H9 (cell line): ENCODE measurements around the gene CYRIA. TPM values are rescaled to one million over a fixed set of nuclear protein-coding genes. Genes with fewer than 3 reads are reported as not detected.

Experiments used
- DNase-seq: peaks from one replicate; pipeline ENCODE4 v3.0.0-alpha.2; 2017
- H2AFZ ChIP-seq: one replicate; pipeline ENCODE4 v1.6.1; 2013; ENCODE audit warnings: mild to moderate bottlenecking, low read length, control low read depth, moderate library complexity
- H2AK5ac ChIP-seq: 2 replicates; pipeline ENCODE4 v1.6.1; 2013; ENCODE audit warnings: low read length, control low read depth, mixed read lengths; ENCODE audit not compliant: insufficient read length
- H2BK120ac ChIP-seq: one replicate; pipeline ENCODE4 v1.6.1; 2013; ENCODE audit warnings: low read depth, mild to moderate bottlenecking, low read length, control low read depth, inconsistent platforms; ENCODE audit not compliant: poor library complexity, severe bottlenecking
- H2BK12ac ChIP-seq: 2 replicates; pipeline ENCODE4 v1.6.1; 2013; ENCODE audit warnings: low read length, control low read depth, mixed read lengths, low read depth; ENCODE audit not compliant: insufficient read length
- H2BK15ac ChIP-seq: 2 replicates; pipeline ENCODE4 v1.6.1; 2013; ENCODE audit warnings: low read depth, low read length, control low read depth
- H2BK20ac ChIP-seq: one replicate; pipeline ENCODE4 v1.6.1; 2013; ENCODE audit warnings: low read depth, mild to moderate bottlenecking, low read length, control low read depth, inconsistent platforms; ENCODE audit not compliant: poor library complexity, severe bottlenecking
- H2BK5ac ChIP-seq: 2 replicates; pipeline ENCODE4 v1.6.1; 2013; ENCODE audit warnings: low read length, control low read depth, mixed read lengths; ENCODE audit not compliant: insufficient read length
- H3K14ac ChIP-seq: 2 replicates; pipeline ENCODE4 v1.6.1; 2013; ENCODE audit warnings: low read length, control low read depth; ENCODE audit not compliant: insufficient read depth
- H3K18ac ChIP-seq: 2 replicates; pipeline ENCODE4 v1.6.1; 2013; ENCODE audit warnings: low read depth, mild to moderate bottlenecking, mixed read lengths, low read length, control low read depth; ENCODE audit not compliant: insufficient read length
- H3K23ac ChIP-seq: 2 replicates; pipeline ENCODE4 v1.6.1; 2013; ENCODE audit warnings: low read length, control low read depth, mixed read lengths, low read depth; ENCODE audit not compliant: insufficient read length
- H3K23me2 ChIP-seq: 2 replicates; pipeline ENCODE4 v1.6.1; 2013; ENCODE audit warnings: low read depth, mild to moderate bottlenecking, mixed read lengths, low read length, control low read depth; ENCODE audit not compliant: insufficient read length, poor library complexity, severe bottlenecking
- H3K27ac ChIP-seq: 2 replicates; pipeline ENCODE4 v1.5.1; 2013; ENCODE audit warnings: low read length, control low read depth, mixed read lengths, low read depth; ENCODE audit not compliant: insufficient read length
- H3K27me3 ChIP-seq: 2 replicates; pipeline ENCODE4 v1.6.1; 2013; ENCODE audit warnings: low read length, control low read depth, inconsistent platforms; ENCODE audit not compliant: insufficient read depth
- H3K4ac ChIP-seq: 2 replicates; pipeline ENCODE4 v1.6.1; 2013; ENCODE audit warnings: low read depth, mild to moderate bottlenecking, control low read depth, inconsistent platforms, low read length, moderate library complexity
- H3K4me1 ChIP-seq: 2 replicates; pipeline ENCODE4 v1.6.1; 2013; ENCODE audit warnings: low read length, control low read depth, inconsistent platforms; ENCODE audit not compliant: insufficient read depth
- H3K4me2 ChIP-seq: 2 replicates; pipeline ENCODE4 v1.6.1; 2013; ENCODE audit warnings: low read length, control low read depth, mixed read lengths; ENCODE audit not compliant: insufficient read length, insufficient read depth
- H3K56ac ChIP-seq: 2 replicates; pipeline ENCODE4 v1.6.1; 2013; ENCODE audit warnings: low read depth, mild to moderate bottlenecking, mixed read lengths, low read length, control low read depth; ENCODE audit not compliant: insufficient read length
- H3K79me1 ChIP-seq: 2 replicates; pipeline ENCODE4 v1.6.1; 2013; ENCODE audit warnings: low read depth, mild to moderate bottlenecking, moderate library complexity, low read length, control low read depth, inconsistent platforms; ENCODE audit not compliant: insufficient read depth, poor library complexity, severe bottlenecking
- H3K79me2 ChIP-seq: 2 replicates; pipeline ENCODE4 v1.6.1; 2013; ENCODE audit warnings: low read length, control low read depth, inconsistent platforms; ENCODE audit not compliant: insufficient read depth
- H3K9ac ChIP-seq: 2 replicates; pipeline ENCODE4 v1.6.1; 2013; ENCODE audit warnings: low read length, control low read depth, mixed read lengths; ENCODE audit not compliant: insufficient read length; ENCODE audit errors: extremely low read depth
- H3K9me3 ChIP-seq: one replicate; pipeline ENCODE4 v1.6.1; 2013; ENCODE audit warnings: low read depth, low read length, inconsistent platforms; ENCODE audit not compliant: control insufficient read depth
- H3T11ph ChIP-seq: one replicate; pipeline ENCODE4 v1.6.1; 2013; ENCODE audit warnings: mild to moderate bottlenecking, low read length, control low read depth, inconsistent platforms
- H4K20me1 ChIP-seq: one replicate; pipeline ENCODE4 v1.6.1; 2013; ENCODE audit not compliant: control insufficient read depth, insufficient read length, insufficient read depth
- H4K5ac ChIP-seq: 2 replicates; pipeline ENCODE4 v1.6.1; 2013; ENCODE audit warnings: low read depth, mild to moderate bottlenecking, mixed read lengths, low read length, control low read depth; ENCODE audit not compliant: insufficient read length
- H4K8ac ChIP-seq: replicated peaks from 2 replicates; pipeline ENCODE4 v1.6.1; 2013; ENCODE audit warnings: low read length, control low read depth, mixed read lengths, low read depth; ENCODE audit not compliant: insufficient read length
- H4K91ac ChIP-seq: 2 replicates; pipeline ENCODE4 v1.6.1; 2013; ENCODE audit warnings: low read depth, mild to moderate bottlenecking, moderate library complexity, mixed read lengths, low read length, control low read depth; ENCODE audit not compliant: insufficient read length
- H3K27ac Mint-ChIP-seq, 3 experiments: 2 replicates in 2 of 3; 3 replicates in 1 of 3; pipeline ENCODE4 v1.8.0; 2020 to 2021; ENCODE audit warnings: mixed read lengths in 3 of 3, mild to moderate bottlenecking in 1 of 3, moderate library complexity in 1 of 3
- H3K27me3 Mint-ChIP-seq: 2 replicates; pipeline ENCODE4 v1.8.0; 2021; ENCODE audit warnings: low read depth, mild to moderate bottlenecking, moderate library complexity, mixed read lengths
- H3K36me3 Mint-ChIP-seq, 3 experiments: 2 replicates in 2 of 3; 3 replicates in 1 of 3; pipeline ENCODE4 v1.8.0; 2020 to 2021; ENCODE audit warnings: low read depth in 3 of 3, mixed read lengths in 3 of 3; ENCODE audit not compliant: insufficient read depth in 1 of 3
- H3K4me1 Mint-ChIP-seq, 2 experiments: 2 replicates each; pipeline ENCODE4 v1.8.0; 2020; ENCODE audit warnings: mixed read lengths in 2 of 2
- H3K4me3 Mint-ChIP-seq, 2 experiments: 2 replicates in 1 of 2; 3 replicates in 1 of 2; pipeline ENCODE4 v1.8.0; 2020 to 2021; ENCODE audit warnings: mild to moderate bottlenecking in 2 of 2, mixed read lengths in 2 of 2, moderate library complexity in 1 of 2
- H3K9me3 Mint-ChIP-seq, 2 experiments: 2 replicates in 1 of 2; 3 replicates in 1 of 2; pipeline ENCODE4 v1.8.0; 2020; ENCODE audit warnings: mild to moderate bottlenecking in 2 of 2, mixed read lengths in 2 of 2, moderate library complexity in 1 of 2
- CTCF ChIP-seq: fragments of 200-600 bp; sonication (generic); conservative IDR thresholded peaks from 3 replicates; pipeline ENCODE4 v1.8.0; 2021; ENCODE audit warnings: antibody characterized with exemption, mild to moderate bottlenecking
- WGBS: extraction: QIAGEN DNeasy Blood & Tissue Kit; methylation state at CpG from one replicate; pipeline ENCODE4 v1.1.7; 2013; ENCODE audit warnings: missing lambda C conversion rate, low lambda C conversion rate, mixed read lengths; ENCODE audit not compliant: insufficient read length; ENCODE audit errors: extremely low coverage; 5-methylcytosine and 5-hydroxymethylcytosine counted together
- total RNA-seq: library from RNA; stranded (reverse); gene quantifications from 2 replicates; pipeline ENCODE4 v1.2.1, GENCODE V29; 2021

The CYRIA gene
- total RNA-seq, 1 experiment from 2014 or later: 2.3 TPM

GRCh38 chr2:16653799-16654198, 11.8 kb downstream of the CYRIA start:
- Histone ChIP-seq H3K9me3 (no peaks in the 10 kb centered on the region), H3K56ac (no peak overlapping the region), H2AK5ac (no peak overlapping the region), H3K18ac (no peak overlapping the region), H2BK20ac (no peak overlapping the region), H3K4ac (no peak overlapping the region), H2BK12ac (no peak overlapping the region), H3T11ph (no peak overlapping the region), H3K14ac (no peak overlapping the region), H3K23ac (no peak overlapping the region), H2BK120ac (no peak overlapping the region), H4K91ac (no peak overlapping the region), H3K4me1 (0 out of 2 replicates have a peak, but pooled peaks cover 2% of the 10 kb centered on the region), H2AFZ (no peak overlapping the region), H3K23me2 (no peaks in the 10 kb centered on the region), H2BK5ac (no peak overlapping the region), H3K27me3 (peaks cover 2% of the 10 kb centered on the region; the same call in 1 of the 2 replicates), H4K5ac (no peak overlapping the region), H2BK15ac (no peak overlapping the region), H3K4me2 (no peak overlapping the region), H4K8ac (no peak overlapping the region), H3K9ac (no peak overlapping the region), H3K79me2 (0 out of 2 replicates have a peak, but pooled peaks cover 2% of the 10 kb centered on the region), H3K27ac (no peak overlapping the region), H4K20me1 (no peaks in the 10 kb centered on the region), H3K79me1 (no peaks in the 10 kb centered on the region)
- no peak for DNase-seq
- no peaks in the 10 kb centered on the region for H3K9me3 Mint-ChIP-seq
- no peaks in the 10 kb centered on the region; the same call in none of the 2 replicates for H3K27me3 Mint-ChIP-seq
- no peak overlapping the region for H3K4me3 Mint-ChIP-seq
- no CpG with 5 or more reads among the region's 4 CpGs for WGBS
- H3K36me3 Mint-ChIP-seq: no peaks in the 10 kb centered on the region
- H3K27ac Mint-ChIP-seq: 0 out of 7 replicates have a peak overlapping the region, but pooled peaks of 1 of the 3 experiments have one; percentile 5
- no peak for TF ChIP-seq CTCF
- peaks cover 16 to 21% of the 10 kb centered on the region in 2 experiments for H3K4me1 Mint-ChIP-seq
